Measurements from ENCODE around the gene RCOR3. TPM values are rescaled to one million over a fixed set of nuclear protein-coding genes. Genes with fewer than 3 reads are reported as not detected.
"Not testable (repeated sequence)": the region's sequence is repeated elsewhere in the genome, so short reads cannot be mapped to it uniquely, and the experiment has no call there.

RCOR3 gene
- total RNA-seq, 1 donor from 2014 or later = 46.7 TPM

GRCh38 chr1:211344152-211344618, 85.0 kb downstream of the RCOR3 start:
- intact Hi-C loops (cut with DNase I) = no loop called here
- Histone ChIP-seq H3K4me3 (no peak overlapping the region), H3K27ac (no peak overlapping the region), H3K4me1 (no peaks in the 10 kb centered on the region), H3K36me3 (no peaks in the 10 kb centered on the region), H3K27me3 (no peaks in the 10 kb centered on the region), H3K9me3 (no peaks in the 10 kb centered on the region)
- no peak for TF ChIP-seq CTCF (IDR thresholded peaks at IDR 0.05)
- DNase-seq (no peak), ATAC-seq (no peak)

GRCh38 chr1:211345719-211346118, 86.6 kb downstream of the RCOR3 start:
- intact Hi-C loops (cut with DNase I) = no loop called here
- no peak overlapping the region for H3K27ac ChIP-seq
- H3K36me3 ChIP-seq = no peaks in the 10 kb centered on the region
- no peak overlapping the region for H3K4me3 ChIP-seq
- ATAC-seq (no peak), DNase-seq (no peak)
- H3K4me1 ChIP-seq = no peaks in the 10 kb centered on the region
- H3K27me3 ChIP-seq = no peaks in the 10 kb centered on the region
- no peak for TF ChIP-seq CTCF (IDR thresholded peaks at IDR 0.05)
- no peaks in the 10 kb centered on the region for H3K9me3 ChIP-seq

GRCh38 chr1:211347077-211347844, 88.1 kb downstream of the RCOR3 start:
- TF ChIP-seq CTCF (IDR thresholded peaks at IDR 0.05) = no peak
- Histone ChIP-seq H3K27me3 (no peaks in the 10 kb centered on the region), H3K27ac (no peak overlapping the region), H3K36me3 (no peaks in the 10 kb centered on the region), H3K4me1 (no peaks in the 10 kb centered on the region), H3K9me3 (no peaks in the 10 kb centered on the region), H3K4me3 (no peak overlapping the region)
- ATAC-seq (no peak), DNase-seq (no peak)
- intact Hi-C loops (cut with DNase I) = no loop called here

- no peaks in the 10 kb centered on the region for H3K9me3 ChIP-seq
- TF ChIP-seq CTCF (IDR thresholded peaks at IDR 0.05) = no peak
- no peak overlapping the region for H3K27ac ChIP-seq
These were observed 89.4 kb downstream of the RCOR3 start for GRCh38 chr1:211348547-211348946.

GRCh38 chr1:211349741-211350140, 90.6 kb downstream of the RCOR3 start:
- no peaks in the 10 kb centered on the region for H3K4me1 ChIP-seq
- no peaks in the 10 kb centered on the region for H3K9me3 ChIP-seq
- intact Hi-C loops (cut with DNase I) = no loop called here
- H3K4me3 ChIP-seq = no peak overlapping the region
- H3K27me3 ChIP-seq = no peaks in the 10 kb centered on the region
- ATAC-seq = peak; percentile 59
- TF ChIP-seq CTCF (IDR thresholded peaks at IDR 0.05) = no peak
- H3K36me3 ChIP-seq = no peaks in the 10 kb centered on the region
- no peak for DNase-seq
- no peak overlapping the region for H3K27ac ChIP-seq

More at GRCh38 chr1:211348547-211348946, 89.4 kb downstream of the RCOR3 start:
- Histone ChIP-seq H3K27me3 (no peaks in the 10 kb centered on the region), H3K36me3 (no peaks in the 10 kb centered on the region), H3K4me3 (no peak overlapping the region), H3K4me1 (no peaks in the 10 kb centered on the region)
- no peak for ATAC-seq
- no peak for DNase-seq
- intact Hi-C loops (cut with DNase I) = no loop called here

- H3K9me3 ChIP-seq; ATAC-seq; H3K27ac ChIP-seq; intact Hi-C loops (cut with DNase I); H3K4me1 ChIP-seq; H3K4me3 ChIP-seq; H3K27me3 ChIP-seq; DNase-seq: not testable (repeated sequence)
- peaks cover 13% of the 10 kb centered on the region for H3K36me3 ChIP-seq
These were observed 92.9 kb downstream of the RCOR3 start for GRCh38 chr1:211352055-211352454.

Data from upper lobe of right lung (tissue), 1 donor.